Thyroid gland (tissue), 4 donors: ENCODE data around the gene ANO9. TPM values are rescaled to one million over a fixed set of nuclear protein-coding genes. Genes with fewer than 3 reads are reported as not detected.

Experiments used
- DNase-seq, 2 donors: peaks; one replicate each; pipeline ENCODE4 v3.0.0-alpha.2; 2019
- H3K27ac ChIP-seq, 3 donors: fragments of 200-600 bp; sonication (generic); 1 replicate in 2 of 3; 2 replicates in 1 of 3; pipeline ENCODE4 v1.5.1; 2016 to 2019; ENCODE audit warnings: mild to moderate bottlenecking in 1 of 3, moderate library complexity in 1 of 3
- H3K27me3 ChIP-seq: fragments of 200-600 bp; sonication (generic); one replicate; pipeline ENCODE4 v1.5.1; 2019
- H3K36me3 ChIP-seq, 2 donors: fragments of 200-600 bp; sonication (generic); one replicate each; pipeline ENCODE4 v1.5.1; 2016 to 2019
- H3K4me1 ChIP-seq, 2 donors: fragments of 200-600 bp; sonication (generic); one replicate each; pipeline ENCODE4 v1.5.1; 2017 to 2019
- H3K4me3 ChIP-seq, 3 donors: fragments of 200-600 bp; sonication (generic); replicated peaks in 1 of 3; 1 replicate in 2 of 3; 2 replicates in 1 of 3; pipeline ENCODE4 v1.5.1; 2016; ENCODE audit warnings: mild to moderate bottlenecking in 1 of 3
- H3K9me3 ChIP-seq: fragments of 200-600 bp; sonication (generic); one replicate; pipeline ENCODE4 v1.5.1; 2017
- POLR2A ChIP-seq, 2 donors: fragments of 450-650 bp; IDR thresholded peaks; one replicate each; pipeline ENCODE4 v1.6.1; 2017; ENCODE audit warnings: antibody characterized with exemption in 2 of 2, mild to moderate bottlenecking in 2 of 2, moderate library complexity in 1 of 2
- whole genome bisulfite sequencing, 2 donors: methylation state at CpG; one replicate each; pipeline ENCODE4 v1.1.5; 2017; 5-methylcytosine and 5-hydroxymethylcytosine counted together
- intact Hi-C: fragments of 100-400 bp; cut with DNase I; formaldehyde crosslinking; loops from one replicate; pipeline ENCODE4 v1.15.1; 2023
- total RNA-seq, 4 donors: library from RNA; depleted of rRNA; stranded (reverse); fragments of >200 nt; gene quantifications; one replicate each; pipeline ENCODE4 v1.2.3, GENCODE V29; 2016
- TF ChIP-seq, protein P1 (sequence below), 6 experiments: fragments of 200-600 bp in 3 of 6; fragments of 450-650 bp in 3 of 6; sonication (generic) in 3 of 6; IDR thresholded peaks; one replicate each; pipeline ENCODE4 v1.5.1; 2016 to 2019; ENCODE audit warnings: antibody characterized with exemption in 6 of 6, mild to moderate bottlenecking in 2 of 6, inconsistent platforms in 1 of 6, moderate library complexity in 1 of 6

The ANO9 gene
- total RNA-seq, 4 donors from 2014 or later, result 3.7 to 6.4 (median 4.7) TPM

DNA sequence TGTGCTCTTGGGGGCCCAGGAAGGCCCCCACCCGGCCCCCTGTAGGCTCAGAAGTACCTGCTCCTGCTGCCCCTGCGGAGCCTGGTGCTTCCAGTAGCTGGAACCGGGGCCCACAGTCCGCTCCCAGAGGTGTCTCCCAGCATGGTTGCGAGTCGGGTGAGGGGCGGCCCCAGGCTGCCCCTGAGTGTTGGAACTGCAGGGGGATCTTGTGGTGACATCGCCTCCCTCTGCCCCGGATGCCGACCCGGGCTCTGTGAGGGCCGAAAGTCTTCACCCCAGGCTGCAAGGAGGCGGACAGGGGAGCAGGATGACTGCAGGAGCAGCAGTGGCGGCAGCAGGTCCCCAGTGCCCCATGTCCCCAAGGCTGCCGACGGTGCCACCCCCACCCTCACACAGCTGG, 57.3 kb downstream of the ANO9 start:
- DNase-seq, result no peak
- Histone ChIP-seq H3K27ac (no peak overlapping the region), H3K9me3 (no peaks in the 10 kb centered on the region), H3K4me3 (no peak overlapping the region), H3K4me1 (peaks cover 0 to 3% of the 10 kb centered on the region in 2 donors), H3K36me3 (no peaks in the 10 kb centered on the region), H3K27me3 (no peaks in the 10 kb centered on the region)
- 87 to 93% methylated on average over 9 to 12 of the region's 16 CpGs for WGBS, 2 donors
- TF ChIP-seq POLR2A (IDR thresholded peaks at IDR 0.05), result no peak
- TF ChIP-seq, protein P1, sequence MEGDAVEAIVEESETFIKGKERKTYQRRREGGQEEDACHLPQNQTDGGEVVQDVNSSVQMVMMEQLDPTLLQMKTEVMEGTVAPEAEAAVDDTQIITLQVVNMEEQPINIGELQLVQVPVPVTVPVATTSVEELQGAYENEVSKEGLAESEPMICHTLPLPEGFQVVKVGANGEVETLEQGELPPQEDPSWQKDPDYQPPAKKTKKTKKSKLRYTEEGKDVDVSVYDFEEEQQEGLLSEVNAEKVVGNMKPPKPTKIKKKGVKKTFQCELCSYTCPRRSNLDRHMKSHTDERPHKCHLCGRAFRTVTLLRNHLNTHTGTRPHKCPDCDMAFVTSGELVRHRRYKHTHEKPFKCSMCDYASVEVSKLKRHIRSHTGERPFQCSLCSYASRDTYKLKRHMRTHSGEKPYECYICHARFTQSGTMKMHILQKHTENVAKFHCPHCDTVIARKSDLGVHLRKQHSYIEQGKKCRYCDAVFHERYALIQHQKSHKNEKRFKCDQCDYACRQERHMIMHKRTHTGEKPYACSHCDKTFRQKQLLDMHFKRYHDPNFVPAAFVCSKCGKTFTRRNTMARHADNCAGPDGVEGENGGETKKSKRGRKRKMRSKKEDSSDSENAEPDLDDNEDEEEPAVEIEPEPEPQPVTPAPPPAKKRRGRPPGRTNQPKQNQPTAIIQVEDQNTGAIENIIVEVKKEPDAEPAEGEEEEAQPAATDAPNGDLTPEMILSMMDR (IDR thresholded peaks at IDR 0.05), result no peak
- intact Hi-C loops, result no loop called here

DNA sequence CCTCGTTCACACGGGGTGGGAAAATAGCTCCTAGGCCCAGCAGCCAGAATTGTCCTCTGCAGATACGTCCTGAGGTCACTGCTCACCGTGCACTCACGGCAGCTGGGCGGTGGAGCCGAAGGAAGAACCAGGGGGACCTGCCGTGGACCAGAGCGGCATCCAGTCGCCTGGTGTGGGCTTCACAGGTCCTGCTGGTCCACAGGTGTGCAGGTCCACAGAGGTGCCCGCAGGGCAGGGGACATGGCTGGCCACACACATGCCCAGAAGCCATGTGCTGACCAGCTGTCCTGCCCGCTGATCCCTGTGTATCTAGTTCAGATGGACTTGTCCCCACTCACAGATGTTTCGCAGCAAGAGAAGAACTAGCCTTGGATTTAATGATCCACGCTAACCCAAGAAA, 58.4 kb downstream of the ANO9 start:
- no peak for DNase-seq
- intact Hi-C loops, result no loop called here

DNA sequence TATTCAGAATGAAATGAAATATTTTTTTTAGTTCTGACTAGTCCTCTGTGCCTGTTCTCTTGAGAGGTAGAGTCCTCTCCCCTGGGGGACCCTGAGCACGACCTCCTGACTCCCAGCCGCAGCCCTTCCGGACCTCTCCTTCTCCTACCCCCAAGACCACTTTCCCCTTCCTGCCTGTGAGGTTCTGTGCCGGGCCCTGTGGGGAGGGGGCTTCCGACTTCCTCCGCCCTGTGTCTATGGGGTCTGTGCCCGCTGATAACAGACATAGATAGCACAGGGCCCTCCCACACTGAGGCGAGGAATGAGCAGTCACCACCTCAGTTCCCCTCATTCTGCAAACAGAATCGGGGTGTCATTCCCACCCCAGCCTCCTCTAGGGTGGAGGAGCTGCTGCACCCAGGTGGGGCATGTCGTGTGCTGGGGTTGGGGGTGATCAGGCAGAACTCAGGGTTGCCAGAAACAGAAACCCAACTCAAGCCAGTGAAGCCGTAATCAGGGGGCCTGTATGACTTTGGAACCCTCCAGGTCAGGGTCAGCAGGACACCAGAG, 59.7 kb downstream of the ANO9 start:
- 80 to 88% methylated on average over 11 of the region's 11 CpGs for WGBS, 2 donors
- Histone ChIP-seq H3K36me3 (no peaks in the 10 kb centered on the region), H3K4me1 (no peaks in the 10 kb centered on the region), H3K27ac (no peak overlapping the region), H3K4me3 (no peak overlapping the region), H3K27me3 (no peaks in the 10 kb centered on the region), H3K9me3 (no peaks in the 10 kb centered on the region)
- DNase-seq, result no peak
- intact Hi-C loops, result no loop called here
- TF ChIP-seq, protein P1 (IDR thresholded peaks at IDR 0.05), result no peak
- TF ChIP-seq POLR2A (IDR thresholded peaks at IDR 0.05), result no peak

More for the DNA sequence above, 58.4 kb downstream of the ANO9 start:
- H3K4me1 ChIP-seq, result no peaks in the 10 kb centered on the region
- TF ChIP-seq POLR2A (IDR thresholded peaks at IDR 0.05), result no peak
- TF ChIP-seq, protein P1 (IDR thresholded peaks at IDR 0.05), result no peak
- WGBS, 2 donors, result 85 to 95% methylated on average over 8 to 13 of the region's 14 CpGs
- no peaks in the 10 kb centered on the region for H3K27me3 ChIP-seq
- no peaks in the 10 kb centered on the region for H3K9me3 ChIP-seq
- H3K27ac ChIP-seq, result no peak overlapping the region
- H3K36me3 ChIP-seq, result no peaks in the 10 kb centered on the region
- no peak overlapping the region for H3K4me3 ChIP-seq

DNA sequence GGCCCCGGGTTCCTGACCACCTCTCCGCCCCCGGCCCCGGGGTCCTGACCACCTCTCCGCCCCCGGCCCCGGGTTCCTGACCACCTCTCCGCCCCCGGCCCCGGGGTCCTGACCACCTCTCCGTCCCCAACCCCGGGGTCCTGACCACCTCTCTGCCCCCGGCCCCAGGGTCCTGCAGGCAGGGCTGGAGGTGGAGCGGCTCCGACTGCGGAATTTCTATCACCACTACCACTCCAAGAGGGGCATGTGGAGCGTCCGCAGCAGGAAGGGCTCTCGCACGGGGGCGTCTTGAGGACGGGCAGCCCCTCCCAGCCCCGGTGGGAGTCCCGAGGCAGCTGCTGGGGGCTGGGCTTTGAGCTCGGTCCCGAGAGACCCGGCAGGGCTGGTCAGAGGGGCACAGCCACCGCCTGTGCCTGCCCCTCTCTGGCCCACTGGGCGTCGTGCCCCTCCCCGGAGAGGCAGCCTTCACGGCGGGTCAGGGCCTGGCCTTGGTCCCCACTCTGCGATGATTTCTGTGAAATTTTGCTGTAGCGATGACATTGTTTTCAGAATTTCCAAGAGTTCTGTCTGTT, 60.2 kb downstream of the ANO9 start:
- H3K4me3 ChIP-seq, result no peak overlapping the region
- no peaks in the 10 kb centered on the region for H3K4me1 ChIP-seq
- intact Hi-C loops, result no loop called here
- no peak for DNase-seq
- 66 to 85% methylated on average over 12 to 15 of the region's 35 CpGs for WGBS, 2 donors
- no peak overlapping the region for H3K27ac ChIP-seq
- TF ChIP-seq, protein P1 (IDR thresholded peaks at IDR 0.05), result no peak
- no peak for TF ChIP-seq POLR2A (IDR thresholded peaks at IDR 0.05)
- H3K27me3 ChIP-seq, result no peaks in the 10 kb centered on the region
- no peaks in the 10 kb centered on the region for H3K36me3 ChIP-seq
- H3K9me3 ChIP-seq, result no peaks in the 10 kb centered on the region

DNA sequence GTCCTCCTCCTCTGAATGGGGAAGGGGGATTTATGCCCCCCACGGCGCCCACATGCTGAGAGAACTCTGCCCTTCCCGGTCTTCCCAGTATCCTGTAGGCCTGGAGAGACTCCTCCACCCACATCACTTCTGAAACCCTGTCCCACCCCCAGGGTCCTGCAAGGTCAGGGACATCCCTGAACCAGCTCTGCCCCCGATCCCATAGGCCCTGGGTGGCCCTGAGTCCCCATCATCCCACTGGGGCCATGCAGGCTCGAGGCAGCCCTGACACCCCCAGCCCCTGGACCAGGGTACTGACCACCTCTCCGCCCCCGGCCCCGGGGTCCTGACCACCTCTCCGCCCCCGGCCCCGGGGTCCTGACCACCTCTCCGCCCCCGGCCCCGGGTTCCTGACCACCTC, 60.8 kb downstream of the ANO9 start:
- no peak for DNase-seq
- H3K4me1 ChIP-seq, result no peaks in the 10 kb centered on the region
- no peak for TF ChIP-seq POLR2A (IDR thresholded peaks at IDR 0.05)
- TF ChIP-seq, protein P1 (IDR thresholded peaks at IDR 0.05), result no peak
- 90 to 93% methylated on average over 6 to 11 of the region's 14 CpGs for WGBS, 2 donors
- H3K27ac ChIP-seq, result no peak overlapping the region
- H3K9me3 ChIP-seq, result no peaks in the 10 kb centered on the region
- intact Hi-C loops, result no loop called here
- H3K27me3 ChIP-seq, result no peaks in the 10 kb centered on the region
- H3K36me3 ChIP-seq, result no peaks in the 10 kb centered on the region
- no peak overlapping the region for H3K4me3 ChIP-seq
